GM19463 (cell line): ENCODE results near the gene KCNG4.

Source experiments
- ATAC-seq: cut with Tn5 transposase; IDR thresholded peaks from one replicate; pipeline ENCODE4 v1.9.1; 2021; ENCODE audit warnings: mild to moderate bottlenecking, moderate library complexity; ENCODE audit not compliant: unreplicated experiment

Gene KCNG4

GRCh38 chr16:84266451-84266850 lies 26.6 kb upstream of the KCNG4 start:
- ATAC-seq, result peak; percentile 61

GRCh38 chr16:84262939-84263338 lies 23.1 kb upstream of the KCNG4 start:
- ATAC-seq, result no peak

GRCh38 chr16:84262031-84262430 lies 22.2 kb upstream of the KCNG4 start:
- no peak for ATAC-seq

- no peak for ATAC-seq
Measured at GRCh38 chr16:84260766-84261554, 21.1 kb upstream of the KCNG4 start.

GRCh38 chr16:84259691-84260090 lies 19.9 kb upstream of the KCNG4 start:
- ATAC-seq, result no peak

- no peak for ATAC-seq
Measured at GRCh38 chr16:84258266-84258665, 18.5 kb upstream of the KCNG4 start.

GRCh38 chr16:84255050-84255810 lies 15.4 kb upstream of the KCNG4 start:
- ATAC-seq, result no peak

- ATAC-seq, result no peak
Measured at GRCh38 chr16:84254062-84254461, 14.2 kb upstream of the KCNG4 start.

GRCh38 chr16:84253173-84253572 lies 13.4 kb upstream of the KCNG4 start:
- no peak for ATAC-seq

GRCh38 chr16:84252184-84252583 lies 12.4 kb upstream of the KCNG4 start:
- no peak for ATAC-seq

GRCh38 chr16:84247844-84248243 lies 8.0 kb upstream of the KCNG4 start:
- no peak for ATAC-seq

- no peak for ATAC-seq
Measured at GRCh38 chr16:84247331-84247730, 7.5 kb upstream of the KCNG4 start.

- ATAC-seq, result no peak
Measured at GRCh38 chr16:84246679-84247077, 6.9 kb upstream of the KCNG4 start.

GRCh38 chr16:84245956-84246678 lies 6.3 kb upstream of the KCNG4 start:
- ATAC-seq, result no peak

GRCh38 chr16:84244728-84245127 lies 4.9 kb upstream of the KCNG4 start:
- no peak for ATAC-seq

GRCh38 chr16:84243732-84244131 lies 3.9 kb upstream of the KCNG4 start:
- ATAC-seq, result no peak

- no peak for ATAC-seq
Measured at GRCh38 chr16:84242839-84243238, 3.0 kb upstream of the KCNG4 start.

GRCh38 chr16:84241778-84242177 lies 2.0 kb upstream of the KCNG4 start:
- ATAC-seq, result no peak

GRCh38 chr16:84240455-84240854 lies 643 bp upstream of the KCNG4 start:
- no peak for ATAC-seq

GRCh38 chr16:84239141-84239769 lies 557 bp downstream of the KCNG4 start:
- ATAC-seq, result no peak
